ENCODE measurements around the gene ITGA8.
"Not testable (repeated sequence)": the region's sequence is repeated elsewhere in the genome, so short reads cannot be mapped to it uniquely, and the experiment has no call there.

Gene ITGA8

GRCh38 chr10:15719899-15720634 lies at the start of gene ITGA8:
ITGA8 (minus strand) TSS chr10:15719922; CDS start chr10:15719771, 151 bp downstream.
- peak; percentile 67 for DNase-seq
- in situ Hi-C loops (cut with MboI; ENCODE audit: low pct_unique_long_range_greater_than_20kb, low sequenced_read_pairs): loop anchor here (10.0 kb wide), 1 partner anchor 285 kb away; no protein-coding TSS in a partner anchor

GRCh38 chr10:15764892-15765454 lies 45.3 kb upstream of the ITGA8 start:
- in situ Hi-C loops (cut with MboI; ENCODE audit: low pct_unique_long_range_greater_than_20kb, low sequenced_read_pairs): no loop called here
- no peak for DNase-seq

DNA sequence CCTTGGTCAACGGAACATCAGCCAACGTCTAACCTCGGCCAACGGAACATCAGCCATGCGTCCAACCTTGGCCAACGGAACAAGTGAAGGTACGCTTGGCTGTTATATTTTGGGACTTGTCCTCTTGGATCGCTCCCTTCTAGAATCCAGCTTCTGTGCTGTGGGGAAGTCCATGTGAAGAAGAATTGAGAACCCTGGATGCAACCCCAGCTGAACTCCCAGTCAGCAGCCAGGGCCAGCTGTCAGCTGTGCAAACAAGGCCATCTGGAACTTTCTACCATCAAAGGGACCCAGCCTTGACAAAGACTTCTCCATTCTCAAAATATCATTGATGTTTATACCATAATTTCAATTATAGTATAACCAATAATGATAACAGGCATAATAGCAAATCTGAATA lies 43.3 kb upstream of the ITGA8 start:
- in situ Hi-C loops (cut with MboI; ENCODE audit: low pct_unique_long_range_greater_than_20kb, low sequenced_read_pairs): no loop called here
- DNase-seq: no peak

DNA sequence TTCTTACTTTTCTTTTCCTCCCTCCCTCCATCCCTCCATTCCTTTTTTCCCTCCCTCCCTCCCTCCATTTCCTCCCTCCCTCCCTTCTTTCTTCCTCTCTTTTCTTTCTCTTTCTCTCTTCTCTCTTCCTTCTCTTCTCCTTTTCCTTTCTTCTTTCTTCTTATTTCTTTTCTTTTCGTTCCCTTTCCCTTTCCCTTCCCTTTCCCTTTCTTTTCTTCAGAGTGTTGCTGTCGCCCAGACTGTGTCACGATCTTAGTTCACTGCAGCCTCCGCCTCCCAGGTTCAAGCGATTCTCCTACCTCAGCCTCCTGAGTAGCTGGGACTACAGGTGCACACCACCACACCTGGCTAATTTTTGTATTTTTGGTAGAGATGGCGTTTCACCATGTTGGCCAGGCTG lies 42.5 kb upstream of the ITGA8 start:
- DNase-seq; in situ Hi-C loops (cut with MboI; ENCODE audit: low pct_unique_long_range_greater_than_20kb, low sequenced_read_pairs): not testable (repeated sequence)

GRCh38 chr10:15761224-15761623 lies 41.5 kb upstream of the ITGA8 start:
- DNase-seq; in situ Hi-C loops (cut with MboI; ENCODE audit: low pct_unique_long_range_greater_than_20kb, low sequenced_read_pairs): not testable (repeated sequence)

DNA sequence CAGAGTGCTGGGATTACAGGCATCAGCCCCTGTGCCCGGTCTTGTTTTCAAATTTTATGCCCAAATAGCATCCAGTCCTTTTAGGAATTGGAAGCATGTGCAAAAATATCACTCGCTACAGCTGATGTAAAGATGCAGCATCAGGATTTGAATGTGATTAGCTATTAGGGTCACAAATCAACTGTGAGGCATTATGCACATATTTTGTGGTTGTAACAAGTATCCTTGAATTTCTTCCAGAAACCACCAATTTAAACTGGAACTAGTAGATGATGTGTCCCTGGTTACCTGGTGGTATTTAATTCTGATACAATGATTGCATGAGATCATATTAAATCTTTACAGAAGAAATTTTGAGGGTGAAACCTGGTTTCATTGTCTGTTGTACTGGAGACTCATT lies 41.0 kb upstream of the ITGA8 start:
- no peak for DNase-seq
- in situ Hi-C loops (cut with MboI; ENCODE audit: low pct_unique_long_range_greater_than_20kb, low sequenced_read_pairs): no loop called here

- DNase-seq: no peak
- in situ Hi-C loops (cut with MboI; ENCODE audit: low pct_unique_long_range_greater_than_20kb, low sequenced_read_pairs): no loop called here
These were observed 39.5 kb upstream of the ITGA8 start for GRCh38 chr10:15759265-15759664.

DNA sequence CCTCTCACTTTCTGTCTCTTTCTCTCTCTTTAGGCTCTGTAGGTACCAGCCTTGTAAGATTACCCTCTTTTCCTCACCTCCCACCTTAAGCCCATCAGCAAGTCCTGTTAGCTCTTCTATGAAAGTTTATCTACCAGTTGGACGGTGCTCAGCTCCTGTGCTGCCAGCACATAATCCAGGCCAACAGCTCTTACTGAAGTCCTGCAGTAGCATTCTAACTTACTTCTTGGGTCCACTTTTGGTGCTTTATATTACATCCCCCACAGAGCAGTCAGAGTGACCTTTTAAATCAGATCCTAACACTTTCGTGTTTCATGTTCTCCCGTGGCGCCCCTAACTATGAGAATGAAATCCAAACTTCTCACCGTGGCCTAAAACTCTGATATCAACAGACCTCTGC lies 38.9 kb upstream of the ITGA8 start:
- DNase-seq: no peak
- in situ Hi-C loops (cut with MboI; ENCODE audit: low pct_unique_long_range_greater_than_20kb, low sequenced_read_pairs): no loop called here

DNA sequence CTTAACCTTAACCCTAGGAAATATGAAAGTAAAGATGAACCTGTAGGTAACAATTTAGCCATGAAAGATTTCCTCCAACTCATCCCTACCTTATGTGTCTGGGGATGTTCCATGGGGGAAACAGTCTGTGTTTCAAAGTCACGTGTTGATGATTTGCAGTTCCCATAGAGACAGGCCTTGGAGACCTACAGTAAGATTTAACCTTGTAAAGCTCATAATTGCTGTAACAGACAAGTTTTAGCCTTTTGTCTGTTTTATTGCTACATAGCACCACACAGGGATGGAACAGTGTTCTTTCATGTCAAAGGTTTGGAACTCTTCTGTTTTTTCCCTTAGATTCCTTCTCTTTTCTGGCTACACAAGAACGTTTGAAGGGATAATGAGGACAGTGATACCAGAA lies 35.2 kb upstream of the ITGA8 start:
- in situ Hi-C loops (cut with MboI; ENCODE audit: low pct_unique_long_range_greater_than_20kb, low sequenced_read_pairs): no loop called here
- no peak for DNase-seq

GRCh38 chr10:15751046-15751445 lies 31.3 kb upstream of the ITGA8 start:
- in situ Hi-C loops (cut with MboI; ENCODE audit: low pct_unique_long_range_greater_than_20kb, low sequenced_read_pairs): no loop called here
- no peak for DNase-seq

DNA sequence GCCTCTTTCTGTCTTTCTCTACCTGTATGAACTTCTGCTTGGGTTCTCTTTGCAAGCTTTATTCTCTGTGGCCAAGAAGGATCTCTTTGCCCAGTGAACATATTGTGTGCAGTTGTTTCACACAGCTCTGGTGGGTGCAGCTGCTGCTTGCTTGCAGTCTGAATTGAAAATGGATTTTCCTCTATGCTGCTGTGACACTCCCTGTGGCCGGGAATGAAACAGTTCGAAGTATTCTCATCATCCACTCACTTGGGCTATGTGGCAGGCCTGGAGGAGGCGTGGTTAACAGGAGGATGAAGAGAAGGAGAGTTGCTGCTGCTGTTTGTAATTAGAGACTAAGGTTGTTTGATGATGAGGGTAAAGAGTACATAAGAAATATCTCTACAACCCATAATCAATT lies 28.4 kb upstream of the ITGA8 start:
- in situ Hi-C loops (cut with MboI; ENCODE audit: low pct_unique_long_range_greater_than_20kb, low sequenced_read_pairs): no loop called here
- DNase-seq: no peak

DNA sequence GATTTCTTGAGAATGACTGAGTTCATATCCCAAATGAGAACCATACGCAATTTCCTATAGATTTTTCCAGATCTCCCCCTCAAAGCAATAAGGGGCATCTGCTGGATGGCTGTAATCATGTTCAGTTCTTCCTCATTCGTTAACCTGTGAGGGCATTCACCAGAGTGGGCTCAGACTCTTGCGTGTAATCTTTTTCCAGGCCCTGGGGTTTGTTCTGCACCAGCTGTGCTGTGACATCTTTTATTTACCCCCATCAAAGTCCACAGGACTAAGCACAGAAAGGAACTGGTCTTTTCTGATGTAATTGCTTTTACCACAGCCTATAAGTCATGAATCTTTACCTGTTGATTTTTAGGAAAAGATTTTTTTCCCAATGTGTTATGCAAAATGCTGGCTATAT lies 27.9 kb upstream of the ITGA8 start:
- DNase-seq: no peak
- in situ Hi-C loops (cut with MboI; ENCODE audit: low pct_unique_long_range_greater_than_20kb, low sequenced_read_pairs): no loop called here

GRCh38 chr10:15745751-15746150 lies 26.0 kb upstream of the ITGA8 start:
- DNase-seq: no peak
- in situ Hi-C loops (cut with MboI; ENCODE audit: low pct_unique_long_range_greater_than_20kb, low sequenced_read_pairs): no loop called here

DNA sequence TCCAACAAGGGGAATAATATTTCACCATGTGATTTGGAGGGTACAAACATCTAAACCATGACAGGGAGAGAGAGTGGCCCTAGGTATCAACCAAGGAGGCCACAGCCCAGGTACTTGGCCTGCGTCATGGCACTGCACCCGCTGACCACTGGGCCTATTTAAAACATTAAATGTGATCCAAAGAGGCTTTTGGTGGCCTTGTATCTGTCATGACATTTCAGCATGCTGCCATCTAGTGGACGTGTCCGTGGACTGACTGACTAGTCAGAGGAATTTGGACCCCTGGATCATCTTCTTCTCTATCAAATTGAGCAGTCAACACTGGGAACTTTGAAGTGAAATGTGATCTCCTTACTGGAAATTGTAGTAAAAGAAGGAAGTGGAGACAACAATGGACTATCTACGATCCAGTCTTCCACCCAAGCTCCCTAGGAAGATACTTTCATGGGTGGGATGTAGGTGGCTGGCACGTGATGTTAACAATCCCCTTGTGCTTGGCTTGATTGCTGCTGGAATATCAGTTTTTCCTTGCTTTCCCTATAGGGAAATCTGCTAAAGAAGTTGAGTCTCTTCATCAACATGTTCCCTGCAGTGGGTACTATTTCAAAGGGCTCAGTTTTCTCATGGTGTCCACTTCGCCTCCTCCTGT lies 24.6 kb upstream of the ITGA8 start:
- DNase-seq: peak; percentile 57
- in situ Hi-C loops (cut with MboI; ENCODE audit: low pct_unique_long_range_greater_than_20kb, low sequenced_read_pairs): no loop called here

GRCh38 chr10:15743443-15743842 lies 23.7 kb upstream of the ITGA8 start:
- DNase-seq: no peak
- in situ Hi-C loops (cut with MboI; ENCODE audit: low pct_unique_long_range_greater_than_20kb, low sequenced_read_pairs): no loop called here

GRCh38 chr10:15742836-15743235 lies 23.1 kb upstream of the ITGA8 start:
- in situ Hi-C loops (cut with MboI; ENCODE audit: low pct_unique_long_range_greater_than_20kb, low sequenced_read_pairs): no loop called here
- no peak for DNase-seq

DNA sequence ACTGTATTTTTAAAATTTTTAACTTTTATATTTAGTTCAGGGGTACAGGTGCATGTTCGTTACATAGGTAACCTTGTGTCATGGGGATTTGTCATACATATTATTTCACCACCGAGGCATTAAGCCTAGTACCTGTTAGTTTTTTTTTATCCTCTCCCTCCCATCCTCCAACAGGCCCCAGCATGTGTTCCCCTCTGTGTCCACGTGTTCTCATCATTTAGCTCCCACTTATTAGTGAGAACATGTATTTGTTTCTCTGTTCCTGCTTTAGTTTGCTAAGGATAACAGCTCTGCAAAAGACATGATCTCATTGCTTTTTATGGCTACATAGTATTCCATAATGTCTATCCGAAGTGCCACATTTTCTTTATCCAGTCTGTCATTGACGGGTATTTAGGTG lies 22.4 kb upstream of the ITGA8 start:
- DNase-seq: no peak
- in situ Hi-C loops (cut with MboI; ENCODE audit: low pct_unique_long_range_greater_than_20kb, low sequenced_read_pairs): no loop called here

DNA sequence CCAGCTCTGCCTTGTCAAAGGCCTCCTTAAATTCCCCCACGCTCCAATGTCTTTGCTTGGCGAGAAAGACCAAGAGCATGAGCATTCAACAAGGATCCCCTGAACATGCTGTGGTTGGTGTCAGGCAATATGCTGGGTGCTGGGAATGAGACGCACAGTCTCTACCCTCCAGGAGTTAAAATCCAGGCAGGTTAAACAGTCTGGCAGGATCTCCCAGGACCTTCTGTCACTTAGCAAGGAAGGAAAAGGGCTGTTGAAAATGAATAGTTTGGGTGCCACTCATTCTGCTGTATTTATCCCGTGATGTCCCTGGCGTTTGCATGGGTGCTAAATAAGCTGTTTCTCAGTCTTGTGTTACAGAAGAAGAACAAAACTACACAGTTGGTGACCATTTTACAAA lies 21.9 kb upstream of the ITGA8 start:
- in situ Hi-C loops (cut with MboI; ENCODE audit: low pct_unique_long_range_greater_than_20kb, low sequenced_read_pairs): no loop called here

GRCh38 chr10:15740261-15740660 lies 20.5 kb upstream of the ITGA8 start:
- in situ Hi-C loops (cut with MboI; ENCODE audit: low pct_unique_long_range_greater_than_20kb, low sequenced_read_pairs): no loop called here
- DNase-seq: no peak

More for the DNA sequence above, 21.9 kb upstream of the ITGA8 start:
- no peak for DNase-seq

DNA sequence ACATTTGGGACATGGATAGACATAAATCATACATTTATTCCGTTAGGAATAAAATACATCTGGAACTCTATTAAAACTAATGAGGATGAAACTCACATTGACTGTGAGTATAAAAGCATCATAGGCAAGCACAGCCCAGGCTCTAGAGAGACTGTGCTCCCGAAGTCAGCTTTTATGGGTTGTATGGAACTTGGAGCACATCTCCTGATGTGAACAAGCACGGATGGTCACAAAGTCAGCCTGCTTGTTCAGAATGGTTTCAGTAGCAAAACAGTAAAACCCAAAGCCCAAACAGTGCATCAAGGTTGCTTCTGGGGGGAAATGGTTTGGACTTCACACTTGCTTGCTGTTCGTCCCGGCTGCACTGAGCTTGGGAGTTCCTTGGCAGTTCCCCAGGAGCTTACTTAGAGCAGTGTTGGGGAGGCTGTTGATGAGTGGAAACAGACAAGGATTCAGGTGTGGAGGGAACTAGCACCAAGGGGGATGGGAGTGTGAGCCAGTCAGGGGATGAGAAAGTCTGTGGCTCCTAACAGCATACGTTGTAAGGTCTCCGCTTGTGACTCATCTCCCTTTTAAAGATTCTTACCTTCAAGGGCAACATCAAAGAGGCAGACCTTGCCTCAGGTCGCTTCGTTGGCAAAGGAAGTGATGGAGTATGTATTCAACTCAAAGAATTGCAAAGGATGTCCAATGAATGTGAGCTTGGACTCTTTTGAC lies 19.7 kb upstream of the ITGA8 start:
- in situ Hi-C loops (cut with MboI; ENCODE audit: low pct_unique_long_range_greater_than_20kb, low sequenced_read_pairs): no loop called here
- no peak for DNase-seq
